IPS-15b (cell line): ENCODE results near the gene TST.
"Not testable (repeated sequence)": the region's sequence is repeated elsewhere in the genome, so short reads cannot be mapped to it uniquely, and the experiment has no call there.

Experiments
- H3K27me3 ChIP-seq: one replicate; pipeline ENCODE4 v1.6.1; 2013; ENCODE audit warnings: low read length; ENCODE audit not compliant: control insufficient read depth, insufficient read depth
- H3K36me3 ChIP-seq: one replicate; pipeline ENCODE4 v1.6.1; 2013; ENCODE audit warnings: low read length; ENCODE audit not compliant: control insufficient read depth, insufficient read depth
- H3K4me1 ChIP-seq: one replicate; pipeline ENCODE4 v1.6.1; 2013; ENCODE audit warnings: mild to moderate bottlenecking, low read length; ENCODE audit not compliant: control insufficient read depth, insufficient read depth
- H3K4me3 ChIP-seq: one replicate; pipeline ENCODE4 v1.5.1; 2013; ENCODE audit warnings: low read depth, low read length
- H3K9ac ChIP-seq: one replicate; pipeline ENCODE4 v1.6.1; 2013; ENCODE audit warnings: low read depth, mild to moderate bottlenecking, low read length
- H3K9me3 ChIP-seq: one replicate; pipeline ENCODE4 v1.6.1; 2013; ENCODE audit warnings: mild to moderate bottlenecking, low read length; ENCODE audit not compliant: control insufficient read depth, insufficient read depth

The TST gene

DNA sequence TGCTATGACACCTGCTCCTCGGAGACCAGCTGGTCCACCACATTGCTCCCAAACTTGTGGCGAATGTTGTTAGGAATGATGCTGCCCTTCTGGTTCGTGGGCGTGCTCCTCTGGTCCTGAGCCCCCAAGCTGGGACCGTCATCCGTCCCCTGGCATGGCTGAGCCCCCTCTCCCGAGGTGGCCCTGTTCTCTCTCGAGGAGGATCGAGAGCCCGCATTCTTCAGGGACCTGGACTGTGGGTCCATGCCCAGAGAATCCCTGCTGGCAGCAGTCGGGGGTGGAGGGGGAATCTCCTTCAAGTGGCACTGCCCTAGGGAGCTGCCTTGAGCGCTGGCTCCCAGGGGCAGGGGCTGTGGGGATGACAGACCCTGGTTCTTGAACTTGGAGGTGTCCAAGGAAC is 17.4 kb downstream of the TST start:
- Histone ChIP-seq H3K4me3 (no peak overlapping the region), H3K9ac (no peak overlapping the region), H3K9me3 (no peaks in the 10 kb centered on the region), H3K36me3 (no peaks in the 10 kb centered on the region), H3K27me3 (no peaks in the 10 kb centered on the region), H3K4me1 (no peaks in the 10 kb centered on the region)

DNA sequence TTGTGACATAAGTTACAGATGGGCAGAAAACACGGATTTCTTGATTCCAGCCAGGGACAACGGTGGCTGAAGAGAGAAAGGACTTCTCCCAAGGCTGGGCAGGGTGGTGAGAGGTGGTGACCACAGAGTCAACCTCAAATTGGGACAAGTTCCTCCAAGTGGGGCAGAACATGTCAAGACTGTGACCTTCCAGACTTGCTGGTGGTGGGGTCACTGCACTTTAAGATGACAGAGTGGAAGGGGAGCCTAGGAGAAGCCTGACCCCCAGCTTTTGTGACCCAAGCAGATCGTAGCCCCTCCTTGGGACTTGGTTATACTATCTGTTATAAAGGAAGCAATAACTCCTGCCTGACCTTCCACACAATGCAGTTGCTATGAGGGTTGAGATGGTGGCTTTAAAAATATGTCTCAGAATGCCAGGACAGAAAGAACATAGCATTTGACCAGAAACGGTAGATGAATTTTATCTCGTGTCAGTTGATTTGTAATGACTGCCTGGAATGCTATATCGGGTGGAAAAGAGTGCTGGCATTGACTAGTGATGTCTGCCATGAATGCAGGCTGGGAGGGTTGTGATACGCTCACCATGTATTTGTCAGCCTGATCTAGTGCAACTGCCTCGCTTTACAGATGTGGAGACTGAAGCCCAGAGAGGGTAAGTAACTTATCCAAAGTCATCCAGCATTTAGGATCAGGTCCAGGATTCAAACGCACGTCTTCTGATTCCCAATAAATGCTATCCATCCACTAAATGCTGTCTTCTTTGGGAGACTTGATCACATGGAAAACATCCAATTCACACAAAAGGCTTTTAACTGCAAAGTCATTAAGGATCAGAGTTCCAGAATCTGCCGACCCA is 18.3 kb downstream of the TST start:
- Histone ChIP-seq H3K9ac (no peak overlapping the region), H3K36me3 (no peaks in the 10 kb centered on the region), H3K27me3 (no peaks in the 10 kb centered on the region), H3K4me1 (no peaks in the 10 kb centered on the region), H3K4me3 (no peak overlapping the region), H3K9me3 (no peaks in the 10 kb centered on the region)

DNA sequence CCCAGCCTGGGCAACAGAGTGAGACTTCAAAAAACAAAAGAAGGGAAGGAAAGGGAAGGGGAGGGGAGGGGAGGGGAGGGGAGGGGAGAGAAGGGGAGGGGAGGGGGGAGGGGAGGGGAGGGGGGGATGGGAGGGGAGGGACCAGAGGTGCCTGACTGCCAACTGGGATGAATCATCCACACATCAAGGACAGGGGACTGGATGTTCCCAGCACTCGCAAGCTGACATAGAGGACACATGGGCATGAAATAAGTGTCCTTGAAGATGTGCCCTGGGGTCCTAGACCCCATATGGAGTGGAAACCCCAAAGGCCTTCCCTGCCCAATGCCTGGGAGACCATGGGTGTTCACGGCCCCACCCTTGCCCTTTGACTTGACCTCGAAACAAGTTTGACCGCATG is 19.8 kb downstream of the TST start:
- H3K9ac ChIP-seq, result no peak overlapping the region
- no peaks in the 10 kb centered on the region for H3K36me3 ChIP-seq
- no peak overlapping the region for H3K4me3 ChIP-seq
- H3K4me1 ChIP-seq, result no peaks in the 10 kb centered on the region
- no peaks in the 10 kb centered on the region for H3K9me3 ChIP-seq
- H3K27me3 ChIP-seq, result no peaks in the 10 kb centered on the region

DNA sequence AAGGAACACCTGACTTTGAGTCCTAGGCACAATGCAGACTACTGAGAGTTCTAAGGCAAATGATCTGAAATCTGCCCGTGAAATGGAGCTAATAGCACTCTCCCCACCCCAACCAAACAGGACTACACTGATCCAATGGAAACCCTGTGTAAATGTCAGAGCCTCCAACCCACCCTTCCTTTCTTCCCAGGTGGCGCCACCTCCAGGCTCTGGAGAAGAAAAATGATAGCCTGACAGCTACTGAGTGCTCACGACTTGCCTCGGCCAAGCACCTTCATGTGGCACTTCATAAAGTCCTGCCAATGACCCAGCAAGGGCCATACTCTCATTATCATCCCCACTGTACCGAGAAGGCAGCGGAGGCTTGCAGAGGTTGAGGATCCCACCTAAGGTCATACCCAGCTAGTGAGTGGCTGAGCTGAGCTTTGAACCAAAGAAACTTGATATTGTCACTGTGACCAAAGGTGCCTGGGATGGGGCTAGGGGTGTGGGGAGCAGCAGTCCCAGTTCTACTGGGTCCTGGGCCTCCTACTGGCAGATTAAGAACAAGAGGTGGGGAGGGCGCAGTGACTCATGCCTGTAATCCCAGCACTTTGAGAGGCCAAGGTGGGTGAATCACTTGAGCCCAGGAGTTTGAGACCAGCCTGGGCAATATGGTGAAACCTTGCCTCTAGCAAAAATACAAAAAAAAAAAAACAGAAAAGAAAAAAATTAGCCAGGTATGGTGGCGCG is 20.5 kb downstream of the TST start:
- Histone ChIP-seq H3K36me3 (no peaks in the 10 kb centered on the region), H3K9me3 (no peaks in the 10 kb centered on the region), H3K4me3 (no peak overlapping the region), H3K4me1 (no peaks in the 10 kb centered on the region), H3K27me3 (no peaks in the 10 kb centered on the region), H3K9ac (no peak overlapping the region)

DNA sequence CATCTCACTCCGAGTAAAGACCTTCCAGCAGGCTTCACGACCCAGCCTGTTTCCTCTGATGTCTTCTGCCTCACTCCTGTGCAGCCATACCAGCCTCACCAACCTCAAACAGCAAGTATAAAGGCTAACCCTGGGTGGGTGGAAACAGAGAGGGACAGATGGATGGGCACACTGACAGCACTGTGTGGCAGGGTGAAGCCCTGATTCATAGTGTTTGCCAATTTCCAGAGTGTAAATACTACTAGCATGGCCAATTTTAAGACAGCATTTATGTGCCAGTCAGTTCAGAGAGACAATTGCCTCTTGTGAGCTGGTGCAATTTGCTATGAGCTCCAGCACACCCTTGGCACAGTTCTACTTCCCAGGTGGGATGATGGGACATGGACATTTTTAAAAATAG is 21.5 kb downstream of the TST start:
- Histone ChIP-seq H3K4me1 (no peaks in the 10 kb centered on the region), H3K27me3 (no peaks in the 10 kb centered on the region), H3K9ac (no peak overlapping the region), H3K4me3 (no peak overlapping the region), H3K9me3 (no peaks in the 10 kb centered on the region), H3K36me3 (no peaks in the 10 kb centered on the region)

DNA sequence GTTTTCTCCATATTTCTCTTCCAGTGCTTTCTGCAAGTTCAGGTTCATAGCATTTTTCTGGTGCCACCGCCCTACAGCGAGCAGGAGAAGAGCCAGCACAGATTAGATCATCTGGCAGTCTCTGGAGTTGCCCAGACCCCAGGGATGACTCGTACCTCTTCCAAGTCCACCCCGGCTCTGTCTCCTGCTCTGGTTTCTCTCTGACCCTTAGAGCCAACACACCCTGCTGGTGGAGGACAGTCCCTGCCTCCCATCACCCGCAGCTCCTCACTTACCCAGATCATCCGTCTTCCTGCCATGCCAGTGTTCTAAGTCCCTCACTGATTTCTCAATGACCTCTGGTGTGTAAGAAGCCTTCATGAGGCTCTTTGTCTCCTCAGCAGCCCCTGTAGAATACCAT is 28.0 kb downstream of the TST start:
- Histone ChIP-seq H3K4me3 (no peak overlapping the region), H3K27me3 (peaks cover 2% of the 10 kb centered on the region), H3K36me3 (no peaks in the 10 kb centered on the region), H3K9me3 (peaks cover 6% of the 10 kb centered on the region), H3K9ac (no peak overlapping the region), H3K4me1 (no peaks in the 10 kb centered on the region)

DNA sequence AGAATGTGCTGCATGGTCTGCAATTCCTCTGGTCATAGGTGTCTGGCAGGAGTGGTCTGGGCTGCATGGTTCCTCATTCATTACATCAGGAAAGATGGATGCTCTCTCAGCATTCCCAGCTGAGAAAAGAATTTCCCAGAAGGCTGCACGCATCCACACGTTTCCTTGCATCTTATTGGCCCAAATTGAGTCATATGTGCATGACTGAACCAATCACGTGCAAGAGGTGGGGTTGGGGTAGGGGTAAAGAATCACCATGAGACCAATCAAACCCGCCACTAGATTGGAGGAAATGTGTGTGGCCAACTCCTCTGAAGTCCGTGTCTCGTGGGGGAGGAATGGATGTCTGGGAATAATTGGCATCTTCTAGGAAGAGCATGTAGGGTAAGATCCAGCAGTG is 28.8 kb downstream of the TST start:
- Histone ChIP-seq H3K27me3 (peaks cover 2% of the 10 kb centered on the region), H3K36me3 (no peaks in the 10 kb centered on the region), H3K9ac (no peak overlapping the region), H3K4me1 (no peaks in the 10 kb centered on the region), H3K4me3 (no peak overlapping the region), H3K9me3 (peaks cover 6% of the 10 kb centered on the region)

DNA sequence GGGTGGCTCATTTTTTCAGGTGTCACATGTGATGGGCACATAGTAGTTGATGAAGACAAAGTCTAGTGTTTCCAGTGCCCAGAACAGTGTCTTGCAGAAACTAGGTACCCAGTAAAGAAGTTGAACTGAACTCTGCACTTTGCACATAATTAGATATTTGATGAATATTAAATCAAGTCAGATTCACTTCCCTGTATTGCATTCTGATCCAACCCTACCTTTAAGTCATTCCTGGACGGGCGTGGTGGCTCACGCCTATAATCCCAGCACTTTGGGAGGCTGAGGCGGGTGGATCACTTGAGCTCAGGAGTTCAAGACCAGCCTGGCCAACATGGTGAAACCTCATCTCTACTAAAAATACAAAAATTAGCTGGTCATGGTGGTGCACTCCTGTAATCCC is 30.2 kb downstream of the TST start:
- H3K4me1 ChIP-seq, H3K4me3 ChIP-seq, H3K27me3 ChIP-seq, H3K36me3 ChIP-seq, H3K9ac ChIP-seq, H3K9me3 ChIP-seq: not testable (repeated sequence)

DNA sequence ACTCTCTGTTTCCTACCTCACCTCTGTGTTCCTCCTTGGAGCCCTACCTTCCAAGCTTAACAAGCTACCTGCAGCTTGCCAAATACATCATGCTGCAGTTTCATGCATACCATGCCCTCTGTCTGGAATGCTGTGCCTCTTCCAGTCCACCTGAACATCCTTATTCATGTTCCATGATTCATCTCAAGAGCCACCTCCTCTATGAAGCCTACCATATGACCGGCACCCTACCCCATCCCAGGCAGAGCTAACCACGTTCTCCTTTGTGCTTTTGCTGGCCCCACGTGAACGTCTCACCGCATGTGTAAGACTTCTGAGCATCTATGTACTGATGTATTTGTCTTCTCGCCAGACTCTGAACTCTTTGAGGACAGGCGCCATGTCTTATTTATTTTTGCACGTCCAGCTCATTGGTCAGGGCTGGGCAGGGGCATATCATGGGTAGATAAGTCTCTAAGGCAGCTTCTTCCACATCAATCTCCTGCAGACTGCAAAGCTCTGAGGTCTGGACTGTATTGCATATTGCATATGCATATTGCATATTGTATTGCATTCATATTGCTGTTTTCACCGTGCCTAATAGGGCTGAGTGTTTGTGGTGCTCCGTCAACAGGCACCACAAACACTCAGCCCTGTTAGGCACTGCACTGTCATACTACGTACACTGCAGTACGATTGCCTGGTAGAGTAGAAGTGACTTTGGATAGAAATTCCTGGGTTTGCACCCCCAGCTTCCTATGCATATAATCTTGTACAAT is 31.0 kb downstream of the TST start:
- H3K9ac ChIP-seq, result no peak overlapping the region
- peaks cover 6% of the 10 kb centered on the region for H3K9me3 ChIP-seq
- H3K4me3 ChIP-seq, result no peak overlapping the region
- H3K36me3 ChIP-seq, result no peaks in the 10 kb centered on the region
- H3K4me1 ChIP-seq, result no peaks in the 10 kb centered on the region
- peaks cover 2% of the 10 kb centered on the region for H3K27me3 ChIP-seq

DNA sequence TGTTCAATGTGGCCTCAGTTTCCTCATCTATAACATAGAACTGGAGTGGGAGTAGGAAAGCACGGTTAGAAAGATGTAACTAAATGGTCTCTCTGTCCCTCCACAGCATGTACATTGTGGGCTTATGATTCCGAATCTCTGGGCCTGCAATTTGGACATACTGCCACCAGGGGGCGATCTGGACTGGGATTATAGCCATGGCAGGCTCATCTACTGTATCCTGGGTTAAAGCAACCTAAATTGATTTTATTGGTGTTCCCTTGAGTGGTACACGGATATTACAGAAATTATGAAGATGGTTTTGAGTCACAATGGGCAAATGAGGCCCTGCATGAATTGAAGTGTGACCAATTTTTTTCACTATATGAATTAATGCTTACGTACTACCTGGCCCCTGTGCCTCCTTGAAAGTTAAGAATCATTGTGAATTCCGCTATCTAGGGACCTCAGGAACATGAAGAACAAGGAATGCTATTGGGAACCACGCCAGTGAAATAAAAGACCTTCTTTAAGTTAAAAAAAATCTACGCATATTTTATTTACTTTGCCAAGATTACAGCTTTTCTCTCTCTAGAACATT is 32.9 kb downstream of the TST start:
- H3K9ac ChIP-seq, result no peak overlapping the region
- peaks cover 6% of the 10 kb centered on the region for H3K9me3 ChIP-seq
- H3K4me1 ChIP-seq, result no peaks in the 10 kb centered on the region
- H3K36me3 ChIP-seq, result no peaks in the 10 kb centered on the region
- peaks cover 2% of the 10 kb centered on the region for H3K27me3 ChIP-seq
- H3K4me3 ChIP-seq, result no peak overlapping the region

DNA sequence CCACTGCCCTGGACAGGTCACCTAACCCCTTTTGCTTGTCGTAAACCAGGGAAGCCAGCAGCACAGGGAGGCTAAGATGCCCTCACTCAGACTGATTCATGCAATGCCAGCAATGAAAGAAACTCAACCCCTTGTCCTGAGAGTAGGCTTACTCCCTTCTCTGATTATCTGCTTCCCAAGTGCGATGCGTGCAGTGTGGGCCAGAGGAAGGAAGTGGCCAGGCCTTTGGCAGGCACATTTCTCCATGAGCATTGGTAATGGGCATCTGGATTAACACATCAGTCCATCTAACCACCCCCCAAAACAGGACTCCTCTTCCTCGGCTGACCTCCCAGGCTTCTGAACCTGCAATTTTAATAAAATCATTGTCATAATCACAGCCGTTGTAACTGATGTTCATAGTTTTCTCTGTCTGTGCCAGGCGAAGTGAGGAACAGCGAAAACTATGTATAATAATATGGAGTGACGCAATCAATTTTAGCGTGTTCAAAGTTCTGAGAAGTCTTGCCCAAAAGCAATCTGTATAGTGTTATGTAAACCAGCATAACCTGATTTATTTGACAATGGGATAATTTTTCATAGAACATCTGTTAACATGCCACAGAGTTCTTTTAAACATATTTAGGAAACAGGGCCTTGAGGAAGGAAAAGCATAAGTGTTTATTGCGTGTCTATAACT is 33.9 kb downstream of the TST start:
- Histone ChIP-seq H3K4me3 (no peak overlapping the region), H3K9ac (no peak overlapping the region), H3K36me3 (no peaks in the 10 kb centered on the region), H3K4me1 (no peaks in the 10 kb centered on the region), H3K27me3 (peaks cover 2% of the 10 kb centered on the region), H3K9me3 (peaks cover 6% of the 10 kb centered on the region)
